DOHH2 (cell line): ENCODE data around the gene MLLT10.

Source experiments
- CTCF ChIP-seq: fragments of 200-600 bp; sonication (generic); IDR thresholded peaks from one replicate; pipeline ENCODE4 v1.5.1; 2014; ENCODE audit warnings: antibody characterized with exemption, mild to moderate bottlenecking, low read depth, low read length; ENCODE audit not compliant: poor library complexity, severe bottlenecking
- EZH2phosphoT487 ChIP-seq: fragments of 200-600 bp; sonication (generic); IDR thresholded peaks from 2 replicates; pipeline ENCODE4 v1.6.1; 2017; ENCODE audit warnings: borderline replicate concordance, mild to moderate bottlenecking, antibody characterized with exemption, low read length, moderate library complexity, mixed read lengths

GRCh38 chr10:21513405-21513788 lies 20.6 kb upstream of the MLLT10 start:
- TF ChIP-seq CTCF (no peak), EZH2phosphoT487 (no peak)
